Measurements from ENCODE around the gene GPHN.
"Not testable (repeated sequence)": the region's sequence is repeated elsewhere in the genome, so short reads cannot be mapped to it uniquely, and the experiment has no call there.

GPHN gene

DNA sequence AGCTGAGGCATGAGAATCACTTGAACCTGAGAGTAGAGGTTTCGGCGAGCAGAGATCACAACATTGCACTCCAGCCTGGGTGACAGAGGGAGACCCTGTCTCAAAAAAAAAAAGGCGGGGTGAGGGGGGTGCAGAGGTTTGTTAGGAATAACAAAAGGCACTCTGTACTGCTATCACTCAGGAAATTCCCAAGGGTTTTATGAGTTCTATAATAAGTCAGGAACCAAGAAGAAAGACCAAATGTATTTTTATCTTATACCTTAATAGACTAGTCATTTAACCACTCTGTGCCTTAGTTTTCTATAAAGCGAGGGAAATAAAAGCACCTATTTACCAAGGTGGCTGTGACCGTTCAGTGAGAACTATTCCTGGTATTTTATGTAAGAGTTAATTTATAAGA is 319.2 kb downstream of the GPHN start:
- DNase-seq (ENCODE audit: low read depth, low spot score): no peak
- Histone ChIP-seq H3K36me3 (ENCODE audit: insufficient read depth, low read length) (no peaks in the 10 kb centered on the region), H3K27ac (no peak overlapping the region), H3K9ac (ENCODE audit: insufficient read length) (no peak overlapping the region), H3K9me3 (ENCODE audit: low read depth, low read length) (no peaks in the 10 kb centered on the region), H3K4me3 (no peak overlapping the region)
- TF ChIP-seq EZH2 (IDR thresholded peaks at IDR 0.05): no peak
- no peak for TF ChIP-seq FOXP2 (optimal IDR thresholded peaks at IDR 0.05; ENCODE audit: control extremely low read depth, extremely low read length, insufficient read depth)
- TF ChIP-seq POLR2AphosphoS5 (IDR thresholded peaks at IDR 0.05; ENCODE audit: borderline replicate concordance, low read depth, low read length): no peak

DNA sequence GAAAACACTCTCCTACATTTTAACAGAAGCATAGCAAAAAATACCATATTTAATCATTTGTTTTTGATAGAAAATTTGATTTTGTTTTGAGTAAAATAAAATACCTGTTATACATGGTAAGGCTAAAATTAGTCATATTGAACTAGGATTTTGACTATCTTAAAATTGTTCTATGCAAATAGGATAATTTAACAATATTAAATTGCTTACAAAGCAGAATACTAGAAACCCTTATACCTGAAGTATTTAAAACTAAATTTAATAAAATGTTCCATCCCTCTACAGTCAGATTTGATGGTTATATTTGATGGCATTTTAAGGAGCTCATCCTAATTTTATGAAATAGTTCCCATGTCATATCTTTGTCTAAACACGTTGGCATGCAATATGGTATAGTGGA is 323.2 kb downstream of the GPHN start:
- Histone ChIP-seq H3K27ac (no peak overlapping the region), H3K9me3 (ENCODE audit: low read depth, low read length) (no peaks in the 10 kb centered on the region), H3K9ac (ENCODE audit: insufficient read length) (no peak overlapping the region), H3K36me3 (ENCODE audit: insufficient read depth, low read length) (no peaks in the 10 kb centered on the region), H3K4me3 (no peak overlapping the region)
- TF ChIP-seq EZH2 (IDR thresholded peaks at IDR 0.05) (no peak), POLR2AphosphoS5 (IDR thresholded peaks at IDR 0.05; ENCODE audit: borderline replicate concordance, low read depth, low read length) (no peak), FOXP2 (optimal IDR thresholded peaks at IDR 0.05; ENCODE audit: control extremely low read depth, extremely low read length, insufficient read depth) (no peak)
- no peak for DNase-seq (ENCODE audit: low read depth, low spot score)

DNA sequence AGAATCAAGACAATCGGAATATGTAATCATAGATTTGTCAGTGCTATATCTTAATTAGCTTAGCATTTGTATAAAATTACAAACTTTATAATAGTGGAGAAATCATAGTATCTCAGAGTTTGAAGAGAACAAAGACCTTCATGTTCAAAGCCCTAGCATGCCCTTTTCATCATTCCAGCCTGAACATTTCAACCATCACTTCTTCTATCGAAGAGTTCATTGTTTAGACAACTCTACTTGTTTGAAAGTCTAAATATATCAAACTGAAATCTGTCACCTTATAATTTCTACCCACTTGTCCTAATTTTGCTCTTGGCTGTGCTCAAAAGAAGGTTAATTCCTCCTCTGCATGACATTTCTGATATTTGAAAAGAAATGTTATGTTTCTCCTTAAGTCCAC is 325.9 kb downstream of the GPHN start:
- Histone ChIP-seq H3K4me3 (no peak overlapping the region), H3K36me3 (ENCODE audit: insufficient read depth, low read length) (no peaks in the 10 kb centered on the region), H3K9me3 (ENCODE audit: low read depth, low read length) (no peaks in the 10 kb centered on the region), H3K9ac (ENCODE audit: insufficient read length) (no peak overlapping the region), H3K27ac (no peak overlapping the region)
- no peak for DNase-seq (ENCODE audit: low read depth, low spot score)
- TF ChIP-seq EZH2 (IDR thresholded peaks at IDR 0.05) (no peak), FOXP2 (optimal IDR thresholded peaks at IDR 0.05; ENCODE audit: control extremely low read depth, extremely low read length, insufficient read depth) (no peak), POLR2AphosphoS5 (IDR thresholded peaks at IDR 0.05; ENCODE audit: borderline replicate concordance, low read depth, low read length) (no peak)

DNA sequence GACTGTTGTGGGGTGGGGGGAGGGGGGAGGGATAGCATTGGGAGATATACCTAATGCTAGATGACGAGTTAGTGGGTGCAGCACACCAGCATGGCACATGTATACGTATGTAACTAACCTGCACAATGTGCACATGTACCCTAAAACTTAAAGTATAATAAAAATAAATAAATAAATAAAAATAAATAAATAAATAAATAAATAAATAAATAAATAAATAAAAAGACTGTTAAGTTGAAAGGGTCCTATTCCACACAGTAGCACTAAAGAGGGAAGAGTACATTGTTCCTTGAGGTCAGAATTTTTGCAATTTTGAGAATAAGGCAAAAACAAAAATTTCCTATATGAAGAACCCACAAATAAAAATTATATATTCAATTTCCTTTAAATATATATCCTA is 329.5 kb downstream of the GPHN start:
- DNase-seq (ENCODE audit: low read depth, low spot score); H3K4me3 ChIP-seq; H3K27ac ChIP-seq; H3K9me3 ChIP-seq (ENCODE audit: low read depth, low read length); H3K36me3 ChIP-seq (ENCODE audit: insufficient read depth, low read length); H3K9ac ChIP-seq (ENCODE audit: insufficient read length): not testable (repeated sequence)

DNA sequence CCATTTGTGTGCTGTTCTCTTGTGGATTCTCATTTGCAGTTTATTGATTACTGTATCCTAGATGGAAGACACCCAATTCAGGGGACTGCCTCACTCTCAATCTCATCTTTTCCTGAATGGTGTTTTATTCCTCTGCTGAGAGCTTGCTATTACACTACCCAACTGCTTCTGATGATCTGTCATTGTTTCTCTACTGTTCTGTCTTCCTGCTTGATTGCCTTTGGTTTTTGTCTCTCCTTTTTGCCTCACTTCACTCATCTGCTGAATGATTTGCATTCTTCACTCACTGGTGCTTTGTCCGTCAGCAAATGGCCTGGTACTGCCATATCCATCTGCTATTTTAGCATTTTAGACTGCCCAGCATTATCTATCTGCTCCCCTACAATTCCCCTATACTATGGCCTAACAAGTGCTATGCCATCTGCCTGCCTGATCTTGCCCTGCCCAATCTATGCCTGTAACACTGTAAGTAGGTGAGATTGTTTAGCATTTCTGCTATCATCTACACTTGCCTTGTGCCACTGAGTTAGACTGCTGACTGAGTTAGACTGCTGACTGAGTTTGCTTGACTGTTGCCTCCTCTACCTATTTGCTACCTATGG is 335.1 kb downstream of the GPHN start:
- no peaks in the 10 kb centered on the region for H3K36me3 ChIP-seq (ENCODE audit: insufficient read depth, low read length)
- no peak overlapping the region for H3K27ac ChIP-seq
- H3K4me3 ChIP-seq: no peak overlapping the region
- no peak for DNase-seq (ENCODE audit: low read depth, low spot score)
- no peak overlapping the region for H3K9ac ChIP-seq (ENCODE audit: insufficient read length)
- no peak for TF ChIP-seq FOXP2 (optimal IDR thresholded peaks at IDR 0.05; ENCODE audit: control extremely low read depth, extremely low read length, insufficient read depth)
- no peak for TF ChIP-seq POLR2AphosphoS5 (IDR thresholded peaks at IDR 0.05; ENCODE audit: borderline replicate concordance, low read depth, low read length)
- no peak for TF ChIP-seq EZH2 (IDR thresholded peaks at IDR 0.05)
- H3K9me3 ChIP-seq (ENCODE audit: low read depth, low read length): no peaks in the 10 kb centered on the region

DNA sequence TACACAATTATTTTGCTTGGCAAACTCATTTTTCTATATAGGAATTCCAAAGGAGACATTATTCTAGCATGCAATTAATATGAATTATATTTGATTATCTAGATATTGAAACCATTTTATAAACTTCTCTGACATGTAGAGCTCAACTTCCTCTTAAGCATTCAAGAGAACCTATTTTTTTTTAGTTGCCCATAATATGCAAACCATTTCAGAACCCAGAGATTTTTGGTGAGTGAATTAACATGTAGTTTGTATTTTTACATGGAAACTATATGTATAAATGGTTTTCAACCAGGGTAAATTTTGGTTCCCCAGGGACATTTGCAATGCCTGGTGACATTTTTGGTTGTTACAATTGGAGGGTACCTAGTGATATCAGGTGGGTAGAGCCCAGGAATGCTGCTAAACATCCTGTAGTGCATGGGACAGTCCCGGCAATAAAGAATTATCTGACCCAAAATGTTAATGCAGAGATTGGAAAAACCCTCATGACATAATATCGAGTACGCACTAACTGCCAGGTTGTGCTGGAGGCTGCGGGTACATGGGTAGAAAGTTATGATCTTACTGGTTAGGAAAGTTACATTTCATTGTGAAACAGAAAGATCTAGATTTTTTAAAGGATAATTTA is 342.4 kb downstream of the GPHN start:
- DNase-seq (ENCODE audit: low read depth, low spot score): no peak

DNA sequence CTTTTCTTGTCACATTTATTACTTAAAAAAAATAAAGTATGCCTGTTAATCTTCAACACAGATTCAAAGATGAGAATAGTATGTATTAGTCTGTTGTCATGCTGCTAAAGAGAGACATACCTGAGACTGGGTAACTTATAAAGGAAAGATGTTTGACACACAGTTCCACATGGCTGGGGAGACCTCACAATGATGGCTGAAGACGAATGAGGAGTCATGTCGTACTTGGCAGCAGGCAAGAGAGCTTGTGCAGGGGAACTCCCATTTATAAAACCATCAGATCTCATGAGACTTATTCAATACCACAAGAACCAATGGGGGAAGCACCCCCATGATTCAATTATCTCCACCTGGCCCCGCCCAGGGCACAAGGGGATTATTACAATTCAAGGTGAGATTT is 345.4 kb downstream of the GPHN start:
- H3K9ac ChIP-seq (ENCODE audit: insufficient read length): no peak overlapping the region
- H3K9me3 ChIP-seq (ENCODE audit: low read depth, low read length): no peaks in the 10 kb centered on the region
- no peak overlapping the region for H3K27ac ChIP-seq
- TF ChIP-seq POLR2AphosphoS5 (IDR thresholded peaks at IDR 0.05; ENCODE audit: borderline replicate concordance, low read depth, low read length): no peak
- TF ChIP-seq FOXP2 (optimal IDR thresholded peaks at IDR 0.05; ENCODE audit: control extremely low read depth, extremely low read length, insufficient read depth): no peak
- TF ChIP-seq EZH2 (IDR thresholded peaks at IDR 0.05): no peak
- H3K4me3 ChIP-seq: no peak overlapping the region
- no peak for DNase-seq (ENCODE audit: low read depth, low spot score)
- no peaks in the 10 kb centered on the region for H3K36me3 ChIP-seq (ENCODE audit: insufficient read depth, low read length)

More for the DNA sequence above, 342.4 kb downstream of the GPHN start:
- no peak overlapping the region for H3K27ac ChIP-seq
- no peaks in the 10 kb centered on the region for H3K9me3 ChIP-seq (ENCODE audit: low read depth, low read length)
- no peak for TF ChIP-seq FOXP2 (optimal IDR thresholded peaks at IDR 0.05; ENCODE audit: control extremely low read depth, extremely low read length, insufficient read depth)
- TF ChIP-seq POLR2AphosphoS5 (IDR thresholded peaks at IDR 0.05; ENCODE audit: borderline replicate concordance, low read depth, low read length): no peak
- no peak for TF ChIP-seq EZH2 (IDR thresholded peaks at IDR 0.05)
- no peak overlapping the region for H3K9ac ChIP-seq (ENCODE audit: insufficient read length)
- H3K36me3 ChIP-seq (ENCODE audit: insufficient read depth, low read length): no peaks in the 10 kb centered on the region
- no peak overlapping the region for H3K4me3 ChIP-seq

DNA sequence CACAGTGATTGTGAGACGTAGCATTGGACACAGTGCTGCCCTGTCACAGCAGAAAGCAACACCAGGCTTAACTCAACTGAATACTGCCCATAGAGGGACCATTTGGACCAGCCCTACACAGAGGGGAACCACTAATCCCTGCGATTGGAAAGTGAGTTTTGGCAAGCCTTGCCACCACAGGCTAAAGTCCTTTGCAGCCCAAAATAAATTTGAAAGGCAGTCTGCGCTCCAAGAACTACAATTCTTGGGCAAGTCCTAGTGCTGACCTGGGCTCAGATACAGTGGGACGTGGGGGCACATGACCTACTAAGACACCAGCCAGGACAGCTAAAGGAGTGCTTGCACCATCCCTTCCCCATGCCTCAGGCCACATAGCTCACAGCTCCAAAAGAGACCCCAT is 349.9 kb downstream of the GPHN start:
- Histone ChIP-seq H3K27ac (no peak overlapping the region), H3K36me3 (ENCODE audit: insufficient read depth, low read length) (no peaks in the 10 kb centered on the region), H3K4me3 (no peak overlapping the region), H3K9me3 (ENCODE audit: low read depth, low read length) (no peaks in the 10 kb centered on the region), H3K9ac (ENCODE audit: insufficient read length) (no peak overlapping the region)
- TF ChIP-seq POLR2AphosphoS5 (IDR thresholded peaks at IDR 0.05; ENCODE audit: borderline replicate concordance, low read depth, low read length) (no peak), EZH2 (IDR thresholded peaks at IDR 0.05) (no peak), FOXP2 (optimal IDR thresholded peaks at IDR 0.05; ENCODE audit: control extremely low read depth, extremely low read length, insufficient read depth) (no peak)
- no peak for DNase-seq (ENCODE audit: low read depth, low spot score)
